Measurements from ENCODE around the gene UBD. TPM values are rescaled to one million over a fixed set of nuclear protein-coding genes. Genes with fewer than 3 reads are reported as not detected.
A peak's percentile ranks its signal among the peaks of the same experiment; 100 is the strongest.

UBD gene
- 1 to 10 TPM in 1 of 2 experiments, not detected in 1; 1.6 TPM for total RNA-seq

- ATAC-seq = no peak
- H3K9me3 Mint-ChIP-seq (ENCODE audit: low read depth) = no peaks in the 10 kb centered on the region
- CTCF ChIA-PET = no interaction called here
Observed at GRCh38 chr6:29559524-29560287, at the start of gene UBD. TSS of gene UBD (minus strand) at chr6:29559732. CDS start at chr6:29559701, 31 bp downstream.

GRCh38 chr6:29608131-29608530 lies 48.6 kb upstream of the UBD start:
- Mint-ChIP-seq H3K27ac (no peak overlapping the region), H3K9me3 (ENCODE audit: low read depth) (no peaks in the 10 kb centered on the region), H3K4me1 (no peaks in the 10 kb centered on the region), H3K36me3 (no peaks in the 10 kb centered on the region), H3K27me3 (no peaks in the 10 kb centered on the region), H3K4me3 (no peak overlapping the region)
- ATAC-seq = no peak
- CTCF ChIA-PET = no interaction called here
- DNase-seq = no peak

More at GRCh38 chr6:29559524-29560287, at the start of gene UBD:
- Mint-ChIP-seq H3K4me1 (peaks cover 4% of the 10 kb centered on the region), H3K27me3 (peaks cover 60% of the 10 kb centered on the region), H3K27ac (no peak within 1 kb of the TSS), H3K36me3 (no peaks in the 10 kb centered on the region), H3K4me3 (no peak within 1 kb of the TSS)
- no peak for DNase-seq

- H3K27me3 Mint-ChIP-seq = no peaks in the 10 kb centered on the region
Observed at GRCh38 chr6:29603930-29604329, 44.4 kb upstream of the UBD start.

GRCh38 chr6:29603456-29603855 lies 43.9 kb upstream of the UBD start:
- no peak for DNase-seq
- no peak for ATAC-seq
- H3K4me3 Mint-ChIP-seq = no peak overlapping the region
- no peaks in the 10 kb centered on the region for H3K27me3 Mint-ChIP-seq
- CTCF ChIA-PET = interaction anchor here (1.3 kb wide), 1 partner anchor 50 kb away, joined by 3 read pairs; no protein-coding TSS in a partner anchor
- no peaks in the 10 kb centered on the region for H3K36me3 Mint-ChIP-seq
- no peaks in the 10 kb centered on the region for H3K9me3 Mint-ChIP-seq (ENCODE audit: low read depth)
- H3K27ac Mint-ChIP-seq = no peak overlapping the region
- H3K4me1 Mint-ChIP-seq = no peaks in the 10 kb centered on the region

More at GRCh38 chr6:29603930-29604329, 44.4 kb upstream of the UBD start:
- CTCF ChIA-PET = interaction anchor here (1.3 kb wide), 1 partner anchor 50 kb away, joined by 3 read pairs; no protein-coding TSS in a partner anchor
- Mint-ChIP-seq H3K4me1 (no peaks in the 10 kb centered on the region), H3K4me3 (no peak overlapping the region), H3K27ac (no peak overlapping the region), H3K9me3 (ENCODE audit: low read depth) (no peaks in the 10 kb centered on the region), H3K36me3 (no peaks in the 10 kb centered on the region)
- ATAC-seq (no peak), DNase-seq (no peak)

GRCh38 chr6:29602564-29603361 lies 43.2 kb upstream of the UBD start:
- Mint-ChIP-seq H3K27ac (no peak overlapping the region), H3K4me1 (no peaks in the 10 kb centered on the region), H3K36me3 (no peaks in the 10 kb centered on the region), H3K27me3 (no peaks in the 10 kb centered on the region), H3K9me3 (ENCODE audit: low read depth) (no peaks in the 10 kb centered on the region), H3K4me3 (no peak overlapping the region)
- no peak for ATAC-seq
- no peak for DNase-seq
- CTCF ChIA-PET = interaction anchor here (1.3 kb wide), 1 partner anchor 51 kb away, joined by 3 read pairs; no protein-coding TSS in a partner anchor

- CTCF ChIA-PET = no interaction called here
- no peaks in the 10 kb centered on the region for H3K9me3 Mint-ChIP-seq (ENCODE audit: low read depth)
- H3K4me1 Mint-ChIP-seq = no peaks in the 10 kb centered on the region
- DNase-seq (no peak), ATAC-seq (no peak)
- H3K27ac Mint-ChIP-seq = no peak overlapping the region
- H3K36me3 Mint-ChIP-seq = no peaks in the 10 kb centered on the region
- no peak overlapping the region for H3K4me3 Mint-ChIP-seq
- peaks cover 13% of the 10 kb centered on the region for H3K27me3 Mint-ChIP-seq
Observed at GRCh38 chr6:29598172-29598747, 38.7 kb upstream of the UBD start.

- ATAC-seq = no peak
- H3K36me3 Mint-ChIP-seq = no peaks in the 10 kb centered on the region
- H3K27me3 Mint-ChIP-seq = peaks cover 17% of the 10 kb centered on the region
- H3K27ac Mint-ChIP-seq = no peak overlapping the region
- CTCF ChIA-PET = no interaction called here
- no peaks in the 10 kb centered on the region for H3K4me1 Mint-ChIP-seq
- DNase-seq = no peak
- no peak overlapping the region for H3K4me3 Mint-ChIP-seq
- H3K9me3 Mint-ChIP-seq (ENCODE audit: low read depth) = no peaks in the 10 kb centered on the region
Observed at GRCh38 chr6:29597184-29597583, 37.7 kb upstream of the UBD start.

- no peak for DNase-seq
- H3K4me1 Mint-ChIP-seq = no peaks in the 10 kb centered on the region
- peaks cover 24% of the 10 kb centered on the region for H3K27me3 Mint-ChIP-seq
Observed at GRCh38 chr6:29596381-29596900, 36.9 kb upstream of the UBD start.

GRCh38 chr6:29593199-29593855 lies 33.8 kb upstream of the UBD start:
- no peak for ATAC-seq
- H3K36me3 Mint-ChIP-seq = no peaks in the 10 kb centered on the region
- CTCF ChIA-PET = no interaction called here

More at GRCh38 chr6:29596381-29596900, 36.9 kb upstream of the UBD start:
- Mint-ChIP-seq H3K9me3 (ENCODE audit: low read depth) (no peaks in the 10 kb centered on the region), H3K4me3 (no peak overlapping the region), H3K27ac (no peak overlapping the region), H3K36me3 (no peaks in the 10 kb centered on the region)
- ATAC-seq = no peak
- CTCF ChIA-PET = no interaction called here

GRCh38 chr6:29591677-29592076 lies 32.1 kb upstream of the UBD start:
- ATAC-seq (no peak), DNase-seq (no peak)
- peaks cover 47% of the 10 kb centered on the region for H3K27me3 Mint-ChIP-seq
- CTCF ChIA-PET = no interaction called here
- no peaks in the 10 kb centered on the region for H3K36me3 Mint-ChIP-seq
- no peak overlapping the region for H3K4me3 Mint-ChIP-seq
- H3K27ac Mint-ChIP-seq = no peak overlapping the region
- H3K4me1 Mint-ChIP-seq = peaks cover 1% of the 10 kb centered on the region
- H3K9me3 Mint-ChIP-seq (ENCODE audit: low read depth) = no peaks in the 10 kb centered on the region

More at GRCh38 chr6:29593199-29593855, 33.8 kb upstream of the UBD start:
- Mint-ChIP-seq H3K4me3 (no peak overlapping the region), H3K27me3 (peaks cover 37% of the 10 kb centered on the region), H3K4me1 (no peaks in the 10 kb centered on the region), H3K9me3 (ENCODE audit: low read depth) (no peaks in the 10 kb centered on the region), H3K27ac (no peak overlapping the region)
- DNase-seq = no peak

- H3K9me3 Mint-ChIP-seq (ENCODE audit: low read depth) = no peaks in the 10 kb centered on the region
- no peaks in the 10 kb centered on the region for H3K36me3 Mint-ChIP-seq
- no peak for DNase-seq
- peaks cover 1% of the 10 kb centered on the region for H3K4me1 Mint-ChIP-seq
- H3K27me3 Mint-ChIP-seq = peaks cover 51% of the 10 kb centered on the region
- no peak overlapping the region for H3K4me3 Mint-ChIP-seq
- H3K27ac Mint-ChIP-seq = no peak overlapping the region
- no peak for ATAC-seq
- CTCF ChIA-PET = interaction anchor here (1.5 to 2.0 kb wide), 2 partner anchors 12 to 26 kb away, joined by 3 to 8 read pairs; no protein-coding TSS in a partner anchor
Observed at GRCh38 chr6:29590218-29590808, 30.8 kb upstream of the UBD start.

GRCh38 chr6:29589423-29590048 lies 30.0 kb upstream of the UBD start:
- peaks cover 1% of the 10 kb centered on the region for H3K4me1 Mint-ChIP-seq
- H3K27ac Mint-ChIP-seq = no peak overlapping the region
- CTCF ChIA-PET = interaction anchor here (1.0 to 2.0 kb wide), 4 partner anchors 11 to 751 kb away, joined by 3 to 8 read pairs (median 4); no protein-coding TSS in a partner anchor
- ATAC-seq (peak; percentile 66), DNase-seq (peak; percentile 65)
- H3K9me3 Mint-ChIP-seq (ENCODE audit: low read depth) = no peaks in the 10 kb centered on the region
- peaks cover 53% of the 10 kb centered on the region for H3K27me3 Mint-ChIP-seq
- H3K36me3 Mint-ChIP-seq = no peaks in the 10 kb centered on the region
- H3K4me3 Mint-ChIP-seq = no peak overlapping the region

All from activated CD8-positive, alpha-beta memory T cell treated with anti-CD3 and anti-CD28 coated beads, Interleukin-2, amount 10 ng/mL, durations not matched to agents 7 days and 5 days (primary cell).